Esophagus squamous epithelium (tissue), 4 donors: ENCODE data around the gene FRMD6.

Experiments
- CTCF ChIP-seq, 6 experiments: fragments of 450-650 bp in 4 of 6; fragments of 200-600 bp in 2 of 6; sonication (generic) in 2 of 6; IDR thresholded peaks; one replicate each; pipeline ENCODE4 v1.5.1; 2016 to 2019; ENCODE audit warnings: antibody characterized with exemption in 6 of 6, mild to moderate bottlenecking in 4 of 6, moderate library complexity in 4 of 6
- POLR2A ChIP-seq, 4 donors: fragments of 450-650 bp; IDR thresholded peaks; one replicate each; pipeline ENCODE4 v1.6.1; 2017; ENCODE audit warnings: antibody characterized with exemption in 4 of 4, mild to moderate bottlenecking in 4 of 4, moderate library complexity in 3 of 4

GRCh38 chr14:51716610-51717009 lies 64.9 kb downstream of the FRMD6 start:
- TF ChIP-seq CTCF (IDR thresholded peaks at IDR 0.05) (no peak), POLR2A (IDR thresholded peaks at IDR 0.05) (no peak)
